Renal cortex interstitium (tissue), 11 donors: ENCODE data around the gene ZBTB1. TPM values are rescaled to one million over a fixed set of nuclear protein-coding genes. Genes with fewer than 3 reads are reported as not detected.
A peak's percentile ranks its signal among the peaks of the same experiment; 100 is the strongest.
"Not testable (repeated sequence)": the region's sequence is repeated elsewhere in the genome, so short reads cannot be mapped to it uniquely, and the experiment has no call there.

Experiments
- DNase-seq, 11 donors: peaks; one replicate each; pipeline ENCODE4 v3.0.0-alpha.2; 2013; ENCODE audit warnings: low read depth in 9 of 11, low spot score in 4 of 11; ENCODE audit errors: extremely low read depth in 1 of 11
- polyA plus RNA-seq, 3 donors: library from polyadenylated mRNA; unstranded; fragments of 120-200 nt; gene quantifications; one replicate each; pipeline ENCODE4 v1.2.1, GENCODE V29; 2013; ENCODE audit not compliant: insufficient read length in 3 of 3

Gene ZBTB1
- polyA plus RNA-seq, 3 donors = 62.6 to 74.3 (median 69.4) TPM

GRCh38 chr14:64510825-64511671 lies 6.5 kb downstream of the ZBTB1 start:
- DNase-seq = peak in 8 of 11 donors; percentile 34 to 82 (median 60)

GRCh38 chr14:64513271-64513670 lies 8.7 kb downstream of the ZBTB1 start:
- no peak for DNase-seq

GRCh38 chr14:64515053-64515452 lies 10.5 kb downstream of the ZBTB1 start:
- DNase-seq = no peak

- no peak for DNase-seq
These were observed 12.4 kb downstream of the ZBTB1 start for GRCh38 chr14:64516969-64517368.

GRCh38 chr14:64517667-64518066 lies 13.1 kb downstream of the ZBTB1 start:
- not testable (repeated sequence) for DNase-seq

GRCh38 chr14:64518229-64518628 lies 13.7 kb downstream of the ZBTB1 start:
- no peak for DNase-seq

GRCh38 chr14:64520699-64521098 lies 16.1 kb downstream of the ZBTB1 start:
- no peak for DNase-seq

- DNase-seq = no peak
These were observed 18.2 kb downstream of the ZBTB1 start for GRCh38 chr14:64522591-64523355.

GRCh38 chr14:64525354-64525753 lies 20.8 kb downstream of the ZBTB1 start:
- no peak for DNase-seq

GRCh38 chr14:64531567-64531966 lies 27.0 kb downstream of the ZBTB1 start:
- DNase-seq = no peak

- DNase-seq = no peak
These were observed 32.1 kb downstream of the ZBTB1 start for GRCh38 chr14:64536488-64537245.

- DNase-seq = peak; percentile 97 to 99 (median 99)
These were observed 35.9 kb downstream of the ZBTB1 start, which contains the start of gene HSPA2 for GRCh38 chr14:64540208-64541202. TSS of gene HSPA2 (plus strand) at chr14:64540741. CDS start at chr14:64540850, 109 bp downstream.

GRCh38 chr14:64541261-64541971 lies 36.8 kb downstream of the ZBTB1 start:
- no peak for DNase-seq

GRCh38 chr14:64541972-64542835 lies 37.6 kb downstream of the ZBTB1 start:
- no peak for DNase-seq

GRCh38 chr14:64542836-64543201 lies 38.2 kb downstream of the ZBTB1 start:
- DNase-seq = no peak

- DNase-seq = no peak
These were observed 40.2 kb downstream of the ZBTB1 start for GRCh38 chr14:64544607-64545312.
